ENCODE measurements around the gene INO80.

- TF ChIP-seq POLR2AphosphoS5 (IDR thresholded peaks at IDR 0.05; ENCODE audit: borderline replicate concordance, low read depth, low read length): no peak
- no peak for TF ChIP-seq EZH2 (IDR thresholded peaks at IDR 0.05)
Observed at GRCh38 chr15:41017066-41017735, 98.9 kb downstream of the INO80 start.
